Limb (tissue), 2 donors: ENCODE measurements around the gene GLRA1.

Experiments used
- DNase-seq, 2 donors: peaks; one replicate each; pipeline ENCODE4 v3.0.0-alpha.2; 2016; ENCODE audit errors: extremely low spot score in 2 of 2

Gene GLRA1

GRCh38 chr5:151775025-151775606, 149.5 kb downstream of the GLRA1 start:
- no peak for DNase-seq

GRCh38 chr5:151773951-151774350, 150.7 kb downstream of the GLRA1 start:
- DNase-seq: no peak

- no peak for DNase-seq
These were observed 151.6 kb downstream of the GLRA1 start for GRCh38 chr5:151772846-151773561.
